HCT116 (cell line): Measurements from ENCODE around the gene SOX18. TPM values are rescaled to one million over a fixed set of nuclear protein-coding genes. Genes with fewer than 3 reads are reported as not detected.
A peak's percentile ranks its signal among the peaks of the same experiment; 100 is the strongest.

Experiments
- ATAC-seq: fragments of 200-7000 bp; cut with Tn5 transposase; 2 replicates; pipeline ENCODE4 v1.9.1; 2020; ENCODE audit warnings: mild to moderate bottlenecking, moderate library complexity
- BruUV-seq: library from RNA; stranded (reverse); fragments of 400-500 nt; replicated peaks from 2 replicates; lab custom pipeline; 2021; lab: Mats Ljungman, UMichigan
- CTCF ChIA-PET: fragments of 300-600 bp; sonication (Branson Sonifier 250); formaldehyde crosslinking; loops from one replicate; lab custom pipeline; 2021; ENCODE audit warnings: antibody characterized with exemption; lab: Charles Lee
- POLR2A ChIA-PET: fragments of 300-600, 350-600 bp; sonication (Branson Sonifier 250); formaldehyde crosslinking; loops from one replicate; lab custom pipeline; 2021; ENCODE audit warnings: antibody characterized with exemption; lab: Charles Lee
- RAD21 ChIA-PET, 2 experiments: fragments of 300-600 bp; sonication (Branson Sonifier 250); formaldehyde crosslinking; loops; one replicate each; lab custom pipeline; 2023; ENCODE audit warnings: low total read pairs in 2 of 2; ENCODE audit not compliant: uncharacterized antibody in 2 of 2, unreplicated experiment in 2 of 2, low non-redundant PET in 1 of 2; lab: Charles Lee
- DNase-seq: peaks from one replicate; pipeline ENCODE4 v3.0.0-alpha.2; 2010; ENCODE audit warnings: low read depth, low spot score
- H2AFZ ChIP-seq: fragments of 200-600 bp; shearing (Covaris generic), sonication (generic); 2 replicates; pipeline ENCODE4 v1.6.1; 2017; ENCODE audit warnings: low read depth, mixed run types, mixed read lengths, antibody characterized with exemption, low read length; ENCODE audit not compliant: poor library complexity, severe bottlenecking
- H3K27ac ChIP-seq: 2 replicates; pipeline ENCODE4 v1.5.1; 2012; ENCODE audit warnings: low read depth, low read length
- H3K27me3 ChIP-seq: fragments of 200-600 bp; sonication (generic); 2 replicates; pipeline ENCODE4 v1.6.1; 2016; ENCODE audit warnings: mixed run types, low read length, mixed read lengths; ENCODE audit not compliant: insufficient read depth
- H3K36me3 ChIP-seq, 2 experiments: fragments of 200-500 bp in 1 of 2; fragments of 200-600 bp in 1 of 2; sonication (Bioruptor generic) in 1 of 2; sonication (generic) in 1 of 2; 2 replicates each; pipeline versions ENCODE4 v1.5.1 to v1.6.1; 2014 to 2016; ENCODE audit warnings: low read length in 2 of 2, inconsistent platforms in 1 of 2, mixed read lengths in 1 of 2, mixed run types in 1 of 2; ENCODE audit not compliant: insufficient read depth in 2 of 2, control insufficient read depth in 1 of 2
- H3K4me1 ChIP-seq, 2 experiments: fragments of 200-600 bp in 1 of 2; sonication (generic) in 1 of 2; 2 replicates each; pipeline versions ENCODE4 v1.5.1 to v1.6.1; 2012 to 2017; ENCODE audit warnings: low read length in 2 of 2, inconsistent platforms in 1 of 2, mild to moderate bottlenecking in 1 of 2, mixed read lengths in 1 of 2, mixed run types in 1 of 2, moderate library complexity in 1 of 2; ENCODE audit not compliant: insufficient read depth in 2 of 2, control insufficient read depth in 1 of 2
- H3K4me2 ChIP-seq: fragments of 200-600 bp; sonication (generic); 2 replicates; pipeline ENCODE4 v1.6.1; 2017; ENCODE audit warnings: mixed run types, low read length, mixed read lengths
- H3K4me3 ChIP-seq, 2 experiments: fragments of 200-600 bp in 1 of 2; sonication (generic) in 1 of 2; replicated peaks in 1 of 2; 2 replicates each; pipeline ENCODE4 v1.5.1; 2011 to 2016; ENCODE audit warnings: low read length in 2 of 2, control low read depth in 1 of 2, low read depth in 1 of 2, mild to moderate bottlenecking in 1 of 2, mixed read lengths in 1 of 2, mixed run types in 1 of 2
- H3K79me2 ChIP-seq: fragments of 200-600 bp; sonication (generic); 2 replicates; pipeline ENCODE4 v1.6.1; 2017; ENCODE audit warnings: mild to moderate bottlenecking, mixed run types, low read length, moderate library complexity, mixed read lengths; ENCODE audit not compliant: insufficient read depth
- H3K9ac ChIP-seq: fragments of 200-600 bp; sonication (generic); 2 replicates; pipeline ENCODE4 v1.6.1; 2016; ENCODE audit warnings: low read length, mixed read lengths
- H3K9me2 ChIP-seq: fragments of 200-600 bp; sonication (generic), shearing (Covaris generic); 2 replicates; pipeline ENCODE4 v1.6.1; 2017; ENCODE audit warnings: mixed run types, mild to moderate bottlenecking, moderate library complexity; ENCODE audit not compliant: insufficient read depth
- H3K9me3 ChIP-seq, 2 experiments: fragments of 200-500 bp in 1 of 2; fragments of 200-600 bp in 1 of 2; sonication (Bioruptor generic) in 1 of 2; sonication (generic) in 1 of 2; 2 replicates each; pipeline ENCODE4 v1.6.1; 2014 to 2017; ENCODE audit warnings: low read length in 2 of 2, mixed read lengths in 2 of 2, inconsistent platforms in 1 of 2, low read depth in 1 of 2, mild to moderate bottlenecking in 1 of 2, mixed run types in 1 of 2, moderate library complexity in 1 of 2; ENCODE audit not compliant: control insufficient read depth in 1 of 2, insufficient read depth in 1 of 2
- H4K20me1 ChIP-seq: fragments of 200-600 bp; sonication (generic), shearing (Covaris generic); 2 replicates; pipeline ENCODE4 v1.6.1; 2017; ENCODE audit warnings: mixed run types, mild to moderate bottlenecking, moderate library complexity; ENCODE audit not compliant: insufficient read depth
- ATF3 ChIP-seq: IDR thresholded peaks from 2 replicates; pipeline ENCODE4 v1.6.1; 2012
- CBX3 ChIP-seq: IDR thresholded peaks from 2 replicates; pipeline ENCODE4 v1.6.1; 2012; ENCODE audit warnings: low read depth
- CEBPB ChIP-seq: IDR thresholded peaks from 2 replicates; pipeline ENCODE4 v1.6.1; 2012; ENCODE audit warnings: low read depth
- CTCF ChIP-seq, 3 experiments: fragments of 200-600 bp in 1 of 3; sonication (generic) in 1 of 3; IDR thresholded peaks in 2 of 3; conservative IDR thresholded peaks in 1 of 3; 2 replicates each; pipeline ENCODE4 v1.5.1; 2012 to 2017; ENCODE audit warnings: low read depth in 2 of 3, low read length in 2 of 3, antibody characterized with exemption in 1 of 3, borderline replicate concordance in 1 of 3, control low read depth in 1 of 3, mild to moderate bottlenecking in 1 of 3, mixed read lengths in 1 of 3, mixed run types in 1 of 3, moderate library complexity in 1 of 3; ENCODE audit not compliant: insufficient read depth in 1 of 3
- EGR1 ChIP-seq: IDR thresholded peaks from 2 replicates; pipeline ENCODE4 v1.6.1; 2012; ENCODE audit warnings: low read depth
- ELF1 ChIP-seq: IDR thresholded peaks from 2 replicates; pipeline ENCODE4 v1.6.1; 2012; ENCODE audit warnings: low read depth, borderline replicate concordance
- EZH2phosphoT487 ChIP-seq: fragments of 200-600 bp; IDR thresholded peaks from 2 replicates; pipeline ENCODE4 v1.6.1; 2018; ENCODE audit warnings: antibody characterized with exemption, borderline replicate concordance
- MAX ChIP-seq: IDR thresholded peaks from 2 replicates; pipeline ENCODE4 v1.6.1; 2012
- POLR2A ChIP-seq: IDR thresholded peaks from 2 replicates; pipeline ENCODE4 v1.7.0; 2011; ENCODE audit warnings: borderline replicate concordance; ENCODE audit not compliant: insufficient read depth, insufficient read length; ENCODE audit errors: extremely low read depth
- POLR2AphosphoS5 ChIP-seq: IDR thresholded peaks from 2 replicates; pipeline ENCODE4 v1.6.1; 2011; ENCODE audit warnings: mild to moderate bottlenecking, low read depth, low read length, moderate library complexity
- RAD21 ChIP-seq: IDR thresholded peaks from 2 replicates; pipeline ENCODE4 v1.6.1; 2012; ENCODE audit warnings: low read depth, mild to moderate bottlenecking
- REST ChIP-seq: IDR thresholded peaks from 2 replicates; pipeline ENCODE4 v1.6.1; 2012; ENCODE audit warnings: low read depth
- SIN3A ChIP-seq: IDR thresholded peaks from 2 replicates; pipeline ENCODE4 v1.6.1; 2012; ENCODE audit warnings: low read depth
- TCF7L2 ChIP-seq: IDR thresholded peaks from 2 replicates; pipeline ENCODE4 v1.7.0; 2011; ENCODE audit warnings: borderline replicate concordance, inconsistent platforms; ENCODE audit not compliant: insufficient read depth, insufficient read length; ENCODE audit errors: extremely low read depth
- YY1 ChIP-seq: IDR thresholded peaks from 2 replicates; pipeline ENCODE4 v1.6.1; 2011; ENCODE audit warnings: low read length, low read depth, moderate library complexity, mild to moderate bottlenecking; ENCODE audit not compliant: insufficient replicate concordance; ENCODE audit errors: extremely low read depth
- ZBTB33 ChIP-seq: IDR thresholded peaks from 2 replicates; pipeline ENCODE4 v1.6.1; 2011; ENCODE audit warnings: mild to moderate bottlenecking, low read length, moderate library complexity; ENCODE audit not compliant: insufficient replicate concordance; ENCODE audit errors: extremely low read depth
- intact Hi-C: fragments of 100-400 bp; cut with micrococcal nuclease; formaldehyde crosslinking; loops from 2 replicates; pipeline ENCODE4 v1.10.0; 2022
- total RNA-seq: library from RNA; stranded (reverse); gene quantifications from one replicate; pipeline ENCODE4 v1.2.1, GENCODE V29; 2021; ENCODE audit not compliant: unreplicated experiment

Gene SOX18
- total RNA-seq, 1 experiment from 2014 or later, result 3.3 TPM

- POLR2A ChIA-PET, result no interaction called here
- Histone ChIP-seq H3K27ac (peak overlapping the region; percentile 10; the same call in 1 of the 2 replicates), H3K9ac (no peak overlapping the region), H4K20me1 (no peaks in the 10 kb centered on the region), H3K4me1 (peaks cover 9 to 34% of the 10 kb centered on the region in 2 experiments; a peak in 3 of 4 replicates), H3K9me2 (no peaks in the 10 kb centered on the region), H3K36me3 (no peaks in the 10 kb centered on the region), H3K4me2 (peak overlapping the region; percentile 19; the same call in 1 of the 2 replicates), H3K4me3 (no peak overlapping the region), H3K79me2 (no peaks in the 10 kb centered on the region), H2AFZ (no peak overlapping the region), H3K27me3 (no peaks in the 10 kb centered on the region), H3K9me3 (no peaks in the 10 kb centered on the region)
- DNase-seq (no peak), ATAC-seq (peak; percentile 7)
- RAD21 ChIA-PET, result no interaction called here
- TF ChIP-seq ATF3 (no peak), POLR2AphosphoS5 (no peak), ELF1 (no peak), RAD21 (no peak), EZH2phosphoT487 (no peak), CBX3 (no peak), ZBTB33 (no peak), EGR1 (no peak), REST (no peak), MAX (no peak), CTCF (IDR thresholded peaks at IDR 0.05 in 2 of 3, conservative IDR thresholded peaks at IDR 0.05 in 1 of 3; ENCODE audit: borderline replicate concordance in 1 of 3, insufficient read depth in 1 of 3, low read depth in 2 of 3, low read length in 2 of 3) (no peak), SIN3A (no peak), CEBPB (no peak), POLR2A (no peak), TCF7L2 (no peak), YY1 (no peak)
- intact Hi-C loops, result loop anchor here (2.0 to 10.0 kb wide), 2 partner anchors 76 to 352 kb away; partner anchors contain the start of genes ARFRP1, PRPF6 and ZGPAT
- no TSS peak for BruUV-seq
- CTCF ChIA-PET, result interaction anchor here (1.0 to 1.4 kb wide), 3 partner anchors 18 to 519 kb away, joined by 5 to 9 read pairs (median 8); partner anchors contain the start of genes PRPF6 and PTK6
Observed at GRCh38 chr20:64056889-64057627, 7.6 kb upstream of the SOX18 start.
